SK-N-SH treated with all-trans-retinoic acid at 6 μM for 48 hours (cell line): ENCODE measurements around the gene OR4E1.

Experiments
- ARNTL ChIP-seq: fragments of 450-650 bp; formaldehyde crosslinking; IDR thresholded peaks from 2 replicates; pipeline ENCODE4 v1.5.0; 2020; ENCODE audit warnings: low read depth, mild to moderate bottlenecking, moderate library complexity, borderline replicate concordance
- CREB5 ChIP-seq: fragments of 250-450 bp; sonication (Bioruptor Pico); IDR thresholded peaks from 2 replicates; pipeline ENCODE4 v1.5.1; 2020; ENCODE audit warnings: low read depth, mild to moderate bottlenecking, moderate library complexity
- CSDC2 ChIP-seq: fragments of 250-450 bp; sonication (Bioruptor Pico); IDR thresholded peaks from 2 replicates; pipeline ENCODE4 v1.5.0; 2020; ENCODE audit warnings: mild to moderate bottlenecking, moderate library complexity
- ESRRG ChIP-seq: fragments of 250-450 bp; sonication (Bioruptor Pico); IDR thresholded peaks from 2 replicates; pipeline ENCODE4 v1.6.1; 2021; ENCODE audit warnings: mild to moderate bottlenecking
- PATZ1 ChIP-seq: fragments of 250-450 bp; sonication (Bioruptor Pico); IDR thresholded peaks from 2 replicates; pipeline ENCODE4 v1.8.0; 2020; ENCODE audit warnings: mild to moderate bottlenecking, moderate library complexity, borderline replicate concordance
- RARB ChIP-seq: fragments of 250-450 bp; sonication (Bioruptor Pico); IDR thresholded peaks from 2 replicates; pipeline ENCODE4 v1.8.0; 2021; ENCODE audit warnings: mild to moderate bottlenecking, moderate library complexity
- TCF4 ChIP-seq: fragments of 250-450 bp; sonication (Bioruptor Pico); IDR thresholded peaks from 2 replicates; pipeline ENCODE4 v1.8.0; 2021; ENCODE audit warnings: mild to moderate bottlenecking, moderate library complexity, borderline replicate concordance
- TOX ChIP-seq: fragments of 250-450 bp; sonication (Bioruptor Pico); IDR thresholded peaks from 2 replicates; pipeline ENCODE4 v1.8.0; 2021; ENCODE audit warnings: mild to moderate bottlenecking, moderate library complexity, borderline replicate concordance
- ZFP3 ChIP-seq: fragments of 250-450 bp; sonication (Bioruptor Pico); IDR thresholded peaks from 2 replicates; pipeline ENCODE4 v1.5.0; 2020; ENCODE audit warnings: mild to moderate bottlenecking, moderate library complexity
- ZFP30 ChIP-seq: fragments of 450-650 bp; formaldehyde crosslinking; IDR thresholded peaks from 2 replicates; pipeline ENCODE4 v1.5.0; 2022; ENCODE audit warnings: mild to moderate bottlenecking, moderate library complexity
- ZNF70 ChIP-seq: fragments of 450-650 bp; formaldehyde crosslinking; IDR thresholded peaks from 2 replicates; pipeline ENCODE4 v1.5.0; 2020; ENCODE audit warnings: mild to moderate bottlenecking, moderate library complexity
- TF ChIP-seq, protein P1 (sequence below): fragments of 250-450 bp; sonication (Bioruptor Pico); IDR thresholded peaks from 2 replicates; pipeline ENCODE4 v1.8.0; 2021; ENCODE audit warnings: low read depth, mild to moderate bottlenecking, moderate library complexity, borderline replicate concordance
- TF ChIP-seq, protein P2 (sequence below): fragments of 250-450 bp; sonication (Bioruptor Pico); IDR thresholded peaks from 2 replicates; pipeline ENCODE4 v1.5.0; 2020; ENCODE audit warnings: mild to moderate bottlenecking, moderate library complexity

DNA sequence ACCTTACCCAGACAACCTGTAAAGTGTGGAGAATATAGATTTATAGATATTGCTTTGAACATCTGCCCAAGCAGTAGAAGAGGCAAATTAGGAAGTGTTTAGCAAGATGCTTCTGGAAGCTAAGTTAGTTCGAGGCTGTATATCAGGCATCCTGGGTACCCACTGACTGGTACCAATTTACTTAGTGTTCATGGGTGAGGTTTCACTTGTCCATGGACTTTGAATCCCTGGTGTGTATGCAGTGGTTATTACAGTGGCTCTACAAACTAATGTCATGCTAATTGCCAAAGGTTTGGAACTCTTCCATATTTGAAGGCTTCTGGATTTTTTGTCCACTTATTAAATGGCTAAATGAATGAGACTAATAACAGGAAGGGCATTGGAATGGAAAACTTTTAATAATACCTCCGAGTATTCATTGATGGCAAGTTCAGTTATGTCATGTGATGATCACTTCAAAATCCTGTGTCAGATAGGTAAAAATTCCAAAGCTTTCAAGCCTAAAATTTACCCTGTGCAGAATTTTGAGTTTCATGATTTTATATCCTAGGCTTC lies 20.2 kb downstream of the OR4E1 start, which contains the start of gene OR4E2:
- TF ChIP-seq CREB5 (CRISPR knock-in tag): no peak
- no peak for TF ChIP-seq CSDC2 (CRISPR knock-in tag)
- no peak for TF ChIP-seq ZFP3 (CRISPR knock-in tag)
- TF ChIP-seq TCF4 (CRISPR knock-in tag): no peak
- no peak for TF ChIP-seq PATZ1
- TF ChIP-seq ARNTL (CRISPR knock-in tag): no peak
- TF ChIP-seq, protein P1, sequence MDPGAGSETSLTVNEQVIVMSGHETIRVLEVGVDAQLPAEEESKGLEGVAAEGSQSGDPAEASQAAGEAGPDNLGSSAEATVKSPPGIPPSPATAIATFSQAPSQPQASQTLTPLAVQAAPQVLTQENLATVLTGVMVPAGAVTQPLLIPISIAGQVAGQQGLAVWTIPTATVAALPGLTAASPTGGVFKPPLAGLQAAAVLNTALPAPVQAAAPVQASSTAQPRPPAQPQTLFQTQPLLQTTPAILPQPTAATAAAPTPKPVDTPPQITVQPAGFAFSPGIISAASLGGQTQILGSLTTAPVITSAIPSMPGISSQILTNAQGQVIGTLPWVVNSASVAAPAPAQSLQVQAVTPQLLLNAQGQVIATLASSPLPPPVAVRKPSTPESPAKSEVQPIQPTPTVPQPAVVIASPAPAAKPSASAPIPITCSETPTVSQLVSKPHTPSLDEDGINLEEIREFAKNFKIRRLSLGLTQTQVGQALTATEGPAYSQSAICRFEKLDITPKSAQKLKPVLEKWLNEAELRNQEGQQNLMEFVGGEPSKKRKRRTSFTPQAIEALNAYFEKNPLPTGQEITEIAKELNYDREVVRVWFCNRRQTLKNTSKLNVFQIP (CRISPR knock-in tag): no peak
- TF ChIP-seq RARB (CRISPR knock-in tag): no peak
- TF ChIP-seq, protein P2, sequence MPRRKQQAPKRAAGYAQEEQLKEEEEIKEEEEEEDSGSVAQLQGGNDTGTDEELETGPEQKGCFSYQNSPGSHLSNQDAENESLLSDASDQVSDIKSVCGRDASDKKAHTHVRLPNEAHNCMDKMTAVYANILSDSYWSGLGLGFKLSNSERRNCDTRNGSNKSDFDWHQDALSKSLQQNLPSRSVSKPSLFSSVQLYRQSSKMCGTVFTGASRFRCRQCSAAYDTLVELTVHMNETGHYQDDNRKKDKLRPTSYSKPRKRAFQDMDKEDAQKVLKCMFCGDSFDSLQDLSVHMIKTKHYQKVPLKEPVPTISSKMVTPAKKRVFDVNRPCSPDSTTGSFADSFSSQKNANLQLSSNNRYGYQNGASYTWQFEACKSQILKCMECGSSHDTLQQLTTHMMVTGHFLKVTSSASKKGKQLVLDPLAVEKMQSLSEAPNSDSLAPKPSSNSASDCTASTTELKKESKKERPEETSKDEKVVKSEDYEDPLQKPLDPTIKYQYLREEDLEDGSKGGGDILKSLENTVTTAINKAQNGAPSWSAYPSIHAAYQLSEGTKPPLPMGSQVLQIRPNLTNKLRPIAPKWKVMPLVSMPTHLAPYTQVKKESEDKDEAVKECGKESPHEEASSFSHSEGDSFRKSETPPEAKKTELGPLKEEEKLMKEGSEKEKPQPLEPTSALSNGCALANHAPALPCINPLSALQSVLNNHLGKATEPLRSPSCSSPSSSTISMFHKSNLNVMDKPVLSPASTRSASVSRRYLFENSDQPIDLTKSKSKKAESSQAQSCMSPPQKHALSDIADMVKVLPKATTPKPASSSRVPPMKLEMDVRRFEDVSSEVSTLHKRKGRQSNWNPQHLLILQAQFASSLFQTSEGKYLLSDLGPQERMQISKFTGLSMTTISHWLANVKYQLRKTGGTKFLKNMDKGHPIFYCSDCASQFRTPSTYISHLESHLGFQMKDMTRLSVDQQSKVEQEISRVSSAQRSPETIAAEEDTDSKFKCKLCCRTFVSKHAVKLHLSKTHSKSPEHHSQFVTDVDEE (CRISPR knock-in tag): no peak
- TF ChIP-seq ZFP30 (CRISPR knock-in tag): no peak
- no peak for TF ChIP-seq ESRRG (CRISPR knock-in tag)
- no peak for TF ChIP-seq ZNF70 (CRISPR knock-in tag)
- no peak for TF ChIP-seq TOX (CRISPR knock-in tag)
